ENCODE data around the gene IMPG1. TPM values are rescaled to one million over a fixed set of nuclear protein-coding genes. Genes with fewer than 3 reads are reported as not detected.
A peak's percentile ranks its signal among the peaks of the same experiment; 100 is the strongest.

IMPG1 gene
- total RNA-seq, 1 experiment from 2014 or later = not detected

- in situ Hi-C loops (cut with HindIII; ENCODE audit: low sequenced_read_pairs) = no loop called here
- no peak for DNase-seq (ENCODE audit: low spot score)
Observed at GRCh38 chr6:75963569-75963968, 108.9 kb downstream of the IMPG1 start.

GRCh38 chr6:75952128-75952527, 120.3 kb downstream of the IMPG1 start:
- no peak for DNase-seq (ENCODE audit: low spot score)
- in situ Hi-C loops (cut with HindIII; ENCODE audit: low sequenced_read_pairs) = no loop called here

- no peak for DNase-seq (ENCODE audit: low spot score)
- in situ Hi-C loops (cut with HindIII; ENCODE audit: low sequenced_read_pairs) = no loop called here
Observed at GRCh38 chr6:75947935-75948334, 124.5 kb downstream of the IMPG1 start.

GRCh38 chr6:75946146-75946831, 126.2 kb downstream of the IMPG1 start:
- DNase-seq (ENCODE audit: low spot score) = no peak
- in situ Hi-C loops (cut with HindIII; ENCODE audit: low sequenced_read_pairs) = no loop called here

GRCh38 chr6:75943381-75943780, 129.1 kb downstream of the IMPG1 start:
- in situ Hi-C loops (cut with HindIII; ENCODE audit: low sequenced_read_pairs) = no loop called here
- no peak for DNase-seq (ENCODE audit: low spot score)

- in situ Hi-C loops (cut with HindIII; ENCODE audit: low sequenced_read_pairs) = no loop called here
- no peak for DNase-seq (ENCODE audit: low spot score)
Observed at GRCh38 chr6:75941509-75941908, 131.0 kb downstream of the IMPG1 start.

GRCh38 chr6:75940564-75940963, 131.9 kb downstream of the IMPG1 start:
- no peak for DNase-seq (ENCODE audit: low spot score)
- in situ Hi-C loops (cut with HindIII; ENCODE audit: low sequenced_read_pairs) = no loop called here

GRCh38 chr6:75937846-75938245, 134.6 kb downstream of the IMPG1 start:
- in situ Hi-C loops (cut with HindIII; ENCODE audit: low sequenced_read_pairs) = no loop called here
- no peak for DNase-seq (ENCODE audit: low spot score)

- in situ Hi-C loops (cut with HindIII; ENCODE audit: low sequenced_read_pairs) = no loop called here
Observed at GRCh38 chr6:75936682-75937081, 135.8 kb downstream of the IMPG1 start.

GRCh38 chr6:75935473-75935793, 137.0 kb downstream of the IMPG1 start:
- DNase-seq (ENCODE audit: low spot score) = no peak
- in situ Hi-C loops (cut with HindIII; ENCODE audit: low sequenced_read_pairs) = no loop called here

More at GRCh38 chr6:75936682-75937081, 135.8 kb downstream of the IMPG1 start:
- no peak for DNase-seq (ENCODE audit: low spot score)

GRCh38 chr6:75934643-75935472, 137.6 kb downstream of the IMPG1 start:
- in situ Hi-C loops (cut with HindIII; ENCODE audit: low sequenced_read_pairs) = no loop called here

GRCh38 chr6:75933387-75933975, 139.0 kb downstream of the IMPG1 start:
- in situ Hi-C loops (cut with HindIII; ENCODE audit: low sequenced_read_pairs) = no loop called here
- DNase-seq (ENCODE audit: low spot score) = peak; percentile 4

More at GRCh38 chr6:75934643-75935472, 137.6 kb downstream of the IMPG1 start:
- DNase-seq (ENCODE audit: low spot score) = peak; percentile 81

GRCh38 chr6:75932067-75932466, 140.4 kb downstream of the IMPG1 start:
- in situ Hi-C loops (cut with HindIII; ENCODE audit: low sequenced_read_pairs) = no loop called here
- DNase-seq (ENCODE audit: low spot score) = peak; percentile 11

GRCh38 chr6:75931011-75931680, 141.3 kb downstream of the IMPG1 start:
- in situ Hi-C loops (cut with HindIII; ENCODE audit: low sequenced_read_pairs) = no loop called here
- no peak for DNase-seq (ENCODE audit: low spot score)

- DNase-seq (ENCODE audit: low spot score) = no peak
- in situ Hi-C loops (cut with HindIII; ENCODE audit: low sequenced_read_pairs) = no loop called here
Observed at GRCh38 chr6:75926293-75927168, 145.9 kb downstream of the IMPG1 start.

- DNase-seq (ENCODE audit: low spot score) = no peak
- in situ Hi-C loops (cut with HindIII; ENCODE audit: low sequenced_read_pairs) = no loop called here
Observed at GRCh38 chr6:75922226-75922625, 150.2 kb downstream of the IMPG1 start.

GRCh38 chr6:75913040-75913439, 159.4 kb downstream of the IMPG1 start:
- in situ Hi-C loops (cut with HindIII; ENCODE audit: low sequenced_read_pairs) = no loop called here

GRCh38 chr6:75907444-75907843, 165.0 kb downstream of the IMPG1 start:
- in situ Hi-C loops (cut with HindIII; ENCODE audit: low sequenced_read_pairs) = no loop called here
- no peak for DNase-seq (ENCODE audit: low spot score)

More at GRCh38 chr6:75913040-75913439, 159.4 kb downstream of the IMPG1 start:
- DNase-seq (ENCODE audit: low spot score) = no peak

- no peak for DNase-seq (ENCODE audit: low spot score)
- in situ Hi-C loops (cut with HindIII; ENCODE audit: low sequenced_read_pairs) = no loop called here
Observed at GRCh38 chr6:75906871-75907270, 165.6 kb downstream of the IMPG1 start.
